ENCODE measurements around the gene GLS. TPM values are rescaled to one million over a fixed set of nuclear protein-coding genes. Genes with fewer than 3 reads are reported as not detected.

The GLS gene
- total RNA-seq, 1 experiment from 2014 or later, result 97.4 TPM

GRCh38 chr2:190922376-190922775 is 41.8 kb downstream of the GLS start (continued):
- TF ChIP-seq ATF3 (IDR thresholded peaks at IDR 0.05) (no peak), EZH2phosphoT487 (IDR thresholded peaks at IDR 0.05; ENCODE audit: borderline replicate concordance) (no peak), JUND (IDR thresholded peaks at IDR 0.05) (no peak), ELF1 (IDR thresholded peaks at IDR 0.05; ENCODE audit: borderline replicate concordance, low read depth) (no peak), EGR1 (IDR thresholded peaks at IDR 0.05; ENCODE audit: low read depth) (no peak), ZNF274 (IDR thresholded peaks at IDR 0.05; ENCODE audit: low read depth, low read length) (no peak), SP1 (IDR thresholded peaks at IDR 0.05; ENCODE audit: low read depth) (no peak), ZBTB33 (IDR thresholded peaks at IDR 0.05; ENCODE audit: extremely low read depth, insufficient replicate concordance, low read length) (no peak)

GRCh38 chr2:190927301-190927700 is 46.7 kb downstream of the GLS start:
- Histone ChIP-seq H3K9me3 (ENCODE audit: control insufficient read depth in 1 of 2, insufficient read depth in 1 of 2, low read depth in 1 of 2, low read length in 2 of 2) (no peaks in the 10 kb centered on the region), H3K4me2 (ENCODE audit: low read length) (no peak overlapping the region), H4K20me1 (ENCODE audit: insufficient read depth) (no peaks in the 10 kb centered on the region), H3K4me3 (replicated peaks in 1 of 2; ENCODE audit: low read depth in 1 of 2, low read length in 2 of 2) (no peak overlapping the region), H3K4me1 (ENCODE audit: control insufficient read depth in 1 of 2, insufficient read depth in 2 of 2, low read length in 2 of 2) (no peaks in the 10 kb centered on the region), H3K27ac (ENCODE audit: low read depth, low read length) (no peak overlapping the region), H3K79me2 (ENCODE audit: insufficient read depth, low read length) (no peaks in the 10 kb centered on the region), H2AFZ (ENCODE audit: low read depth, low read length, poor library complexity, severe bottlenecking) (no peak overlapping the region), H3K27me3 (ENCODE audit: insufficient read depth, low read length) (no peaks in the 10 kb centered on the region), H3K9me2 (ENCODE audit: insufficient read depth) (no peaks in the 10 kb centered on the region), H3K9ac (ENCODE audit: low read length) (no peak overlapping the region), H3K36me3 (ENCODE audit: control insufficient read depth in 1 of 2, insufficient read depth in 2 of 2, low read length in 2 of 2) (peaks cover 13 to 27% of the 10 kb centered on the region in 2 experiments)
- no TSS peak for BruUV-seq (replicated peaks)
- DNase-seq (ENCODE audit: low read depth, low spot score), result no peak
- TF ChIP-seq ELF1 (IDR thresholded peaks at IDR 0.05; ENCODE audit: borderline replicate concordance, low read depth) (no peak), CEBPB (IDR thresholded peaks at IDR 0.05; ENCODE audit: low read depth) (no peak), TCF7L2 (IDR thresholded peaks at IDR 0.05; ENCODE audit: borderline replicate concordance, extremely low read depth, insufficient read depth, insufficient read length) (no peak), FOSL1 (IDR thresholded peaks at IDR 0.05; ENCODE audit: low read depth) (no peak), CTCF (IDR thresholded peaks at IDR 0.05 in 2 of 3, conservative IDR thresholded peaks at IDR 0.05 in 1 of 3; ENCODE audit: borderline replicate concordance in 1 of 3, insufficient read depth in 1 of 3, low read depth in 2 of 3, low read length in 2 of 3) (no peak)
- ATAC-seq, result no peak
- CTCF ChIA-PET, result no interaction called here
- POLR2A ChIA-PET, result no interaction called here
- intact Hi-C loops (cut with micrococcal nuclease), result no loop called here
- RAD21 ChIA-PET (ENCODE audit: low non-redundant PET in 1 of 2, low total read pairs in 2 of 2, uncharacterized antibody in 2 of 2, unreplicated experiment in 2 of 2), result no interaction called here

Measured in HCT116 (cell line).